GM23248 (cell line): ENCODE measurements around the gene TRPC5OS. TPM values are rescaled to one million over a fixed set of nuclear protein-coding genes. Genes with fewer than 3 reads are reported as not detected.

ENCODE experiments used
- DNase-seq: peaks from one replicate; pipeline ENCODE4 v3.0.0-alpha.2; 2015
- H2AFZ ChIP-seq: fragments of 200-600 bp; sonication (generic); 2 replicates; pipeline ENCODE4 v1.6.1; 2016; ENCODE audit warnings: antibody characterized with exemption
- H3F3A ChIP-seq: fragments of 200-600 bp; sonication (generic); 2 replicates; pipeline ENCODE4 v1.6.1; 2016; ENCODE audit warnings: mild to moderate bottlenecking, antibody characterized with exemption, mixed run types; ENCODE audit not compliant: insufficient read depth
- H3K27ac ChIP-seq: fragments of 200-600 bp; sonication (generic); 2 replicates; pipeline ENCODE4 v1.5.1; 2016; ENCODE audit warnings: mild to moderate bottlenecking
- H3K27me3 ChIP-seq: fragments of 200-600 bp; sonication (generic); replicated peaks from 2 replicates; pipeline ENCODE4 v1.6.1; 2016; ENCODE audit warnings: mild to moderate bottlenecking; ENCODE audit not compliant: insufficient read depth
- H3K36me3 ChIP-seq: fragments of 200-600 bp; sonication (generic); 2 replicates; pipeline ENCODE4 v1.6.1; 2016; ENCODE audit warnings: low read depth, mild to moderate bottlenecking
- H3K4me1 ChIP-seq: fragments of 200-600 bp; sonication (generic); 2 replicates; pipeline ENCODE4 v1.6.1; 2016; ENCODE audit warnings: mild to moderate bottlenecking; ENCODE audit not compliant: insufficient read depth
- H3K4me2 ChIP-seq: fragments of 200-600 bp; sonication (generic); one replicate; pipeline ENCODE4 v1.6.1; 2016; ENCODE audit warnings: mild to moderate bottlenecking; ENCODE audit not compliant: unreplicated experiment
- H3K4me3 ChIP-seq: fragments of 200-600 bp; sonication (generic); 2 replicates; pipeline ENCODE4 v1.5.1; 2016; ENCODE audit warnings: mild to moderate bottlenecking
- H3K79me2 ChIP-seq: fragments of 200-600 bp; sonication (generic); 2 replicates; pipeline ENCODE4 v1.6.1; 2016; ENCODE audit warnings: mild to moderate bottlenecking; ENCODE audit not compliant: insufficient read depth
- H3K9ac ChIP-seq: fragments of 200-600 bp; sonication (generic); 2 replicates; pipeline ENCODE4 v1.6.1; 2016; ENCODE audit warnings: mild to moderate bottlenecking
- H3K9me2 ChIP-seq: fragments of 200-600 bp; sonication (generic); 2 replicates; pipeline ENCODE4 v1.6.1; 2016; ENCODE audit warnings: mixed run types, mild to moderate bottlenecking, moderate library complexity; ENCODE audit not compliant: insufficient read depth
- H3K9me3 ChIP-seq: fragments of 200-600 bp; sonication (generic); one replicate; pipeline ENCODE4 v1.6.1; 2017; ENCODE audit warnings: low read depth
- H4K20me1 ChIP-seq: fragments of 200-600 bp; sonication (generic); 2 replicates; pipeline ENCODE4 v1.6.0; 2016; ENCODE audit not compliant: insufficient read depth
- EZH2 ChIP-seq: fragments of 200-600 bp; sonication (generic); IDR thresholded peaks from 2 replicates; pipeline ENCODE4 v1.6.1; 2018; ENCODE audit warnings: antibody characterized with exemption, mild to moderate bottlenecking; ENCODE audit not compliant: insufficient read depth, poor library complexity, severe bottlenecking
- EZH2phosphoT487 ChIP-seq: fragments of 200-600 bp; sonication (generic); IDR thresholded peaks from 2 replicates; pipeline ENCODE4 v1.6.1; 2018; ENCODE audit warnings: antibody characterized with exemption, moderate library complexity, mild to moderate bottlenecking, low read depth; ENCODE audit not compliant: insufficient read depth
- WGBS, 2 experiments: methylation state at CpG; one replicate each; pipeline ENCODE4 v1.1.6; 2015 to 2017; ENCODE audit warnings: low lambda C conversion rate in 2 of 2, low coverage in 1 of 2; ENCODE audit errors: missing lambda C conversion rate in 2 of 2; 5-methylcytosine and 5-hydroxymethylcytosine counted together
- in situ Hi-C: fragments of 300-500 bp; cut with MboI; formaldehyde crosslinking; loops from 2 replicates; pipeline ENCODE4 v1.15.0; 2020
- polyA plus RNA-seq: library from polyadenylated mRNA; unstranded; fragments of >200 nt; fragmentation: Nextera tagmentation; extraction: Ambion mirVana; gene quantifications from 2 replicates; pipeline ENCODE4 v1.2.1, GENCODE V29; 2016
- total RNA-seq: library from RNA; depleted of rRNA; stranded (reverse); fragments of >200 nt; shearing (Covaris generic); gene quantifications from 2 replicates; pipeline ENCODE4 v1.2.3, GENCODE V29; 2014

Gene TRPC5OS
- total and polyA plus RNA-seq, 2 experiments from 2014 or later = not detected

GRCh38 chrX:111847491-111848133 is 28.4 kb upstream of the TRPC5OS start:
- H3F3A ChIP-seq = no peaks in the 10 kb centered on the region
- no peak overlapping the region for H3K4me3 ChIP-seq
- H3K4me1 ChIP-seq = no peaks in the 10 kb centered on the region
- no peaks in the 10 kb centered on the region for H3K79me2 ChIP-seq
- H3K36me3 ChIP-seq = no peaks in the 10 kb centered on the region
- DNase-seq = no peak
- H3K9ac ChIP-seq = no peak overlapping the region
- in situ Hi-C loops = no loop called here
- TF ChIP-seq EZH2phosphoT487 (no peak), EZH2 (no peak)
- no peaks in the 10 kb centered on the region for H3K27me3 ChIP-seq
- no peak overlapping the region for H2AFZ ChIP-seq
- H4K20me1 ChIP-seq = no peaks in the 10 kb centered on the region
- WGBS, 2 experiments = 57 to 60% methylated on average over 4 of the region's 4 CpGs
- H3K9me3 ChIP-seq = no peaks in the 10 kb centered on the region
- H3K27ac ChIP-seq = no peak overlapping the region
- H3K4me2 ChIP-seq = no peak overlapping the region
- H3K9me2 ChIP-seq = no peaks in the 10 kb centered on the region

- DNase-seq = no peak
- H3K9me2 ChIP-seq = no peaks in the 10 kb centered on the region
- no peaks in the 10 kb centered on the region for H3F3A ChIP-seq
- no peak overlapping the region for H3K4me2 ChIP-seq
- no peaks in the 10 kb centered on the region for H3K36me3 ChIP-seq
- no peak overlapping the region for H3K9ac ChIP-seq
- no peaks in the 10 kb centered on the region for H3K9me3 ChIP-seq
- no peaks in the 10 kb centered on the region for H3K79me2 ChIP-seq
- H3K27me3 ChIP-seq = no peaks in the 10 kb centered on the region
- H4K20me1 ChIP-seq = no peaks in the 10 kb centered on the region
- TF ChIP-seq EZH2phosphoT487 (no peak), EZH2 (no peak)
- no peak overlapping the region for H2AFZ ChIP-seq
- H3K4me3 ChIP-seq = no peak overlapping the region
- H3K27ac ChIP-seq = no peak overlapping the region
- WGBS, 2 experiments = 6 to 7% methylated on average over 4 to 5 of the region's 5 CpGs
- H3K4me1 ChIP-seq = no peaks in the 10 kb centered on the region
- in situ Hi-C loops = no loop called here
Measured at GRCh38 chrX:111848541-111848940, 27.4 kb upstream of the TRPC5OS start.

- Histone ChIP-seq H3K9me3 (no peaks in the 10 kb centered on the region), H3K9me2 (no peaks in the 10 kb centered on the region), H3K9ac (no peak overlapping the region), H4K20me1 (no peaks in the 10 kb centered on the region), H3F3A (no peaks in the 10 kb centered on the region), H3K36me3 (no peaks in the 10 kb centered on the region), H3K4me2 (no peak overlapping the region), H2AFZ (no peak overlapping the region), H3K4me1 (no peaks in the 10 kb centered on the region), H3K4me3 (no peak overlapping the region), H3K27ac (no peak overlapping the region), H3K27me3 (no peaks in the 10 kb centered on the region), H3K79me2 (no peaks in the 10 kb centered on the region)
- in situ Hi-C loops = loop anchor here (25.0 kb wide), 1 partner anchor 786 kb away; no protein-coding TSS in a partner anchor
- TF ChIP-seq EZH2 (no peak), EZH2phosphoT487 (no peak)
- DNase-seq = no peak
Measured at GRCh38 chrX:111850975-111851374, 25.0 kb upstream of the TRPC5OS start.

- in situ Hi-C loops = loop anchor here (25.0 kb wide), 1 partner anchor 782 kb away; no protein-coding TSS in a partner anchor
- H3K79me2 ChIP-seq = no peaks in the 10 kb centered on the region
- TF ChIP-seq EZH2 = no peak
- peak; percentile 38 for DNase-seq
- H3K36me3 ChIP-seq = no peaks in the 10 kb centered on the region
- H3K27me3 ChIP-seq = no peaks in the 10 kb centered on the region
- no peaks in the 10 kb centered on the region for H3F3A ChIP-seq
- 25 to 41% methylated on average over 4 of the region's 4 CpGs for WGBS, 2 experiments
- H3K9ac ChIP-seq = no peak overlapping the region
- H4K20me1 ChIP-seq = no peaks in the 10 kb centered on the region
- no peak overlapping the region for H3K4me2 ChIP-seq
- no peak overlapping the region for H3K27ac ChIP-seq
- H2AFZ ChIP-seq = no peak overlapping the region
- H3K9me3 ChIP-seq = no peaks in the 10 kb centered on the region
- no peaks in the 10 kb centered on the region for H3K4me1 ChIP-seq
- no peak overlapping the region for H3K4me3 ChIP-seq
- H3K9me2 ChIP-seq = no peaks in the 10 kb centered on the region
Measured at GRCh38 chrX:111854556-111855490, 21.2 kb upstream of the TRPC5OS start.
